Neutrophil (primary cell): Measurements from ENCODE around the gene RPUSD1.
"Not testable (repeated sequence)": the region's sequence is repeated elsewhere in the genome, so short reads cannot be mapped to it uniquely, and the experiment has no call there.

Source experiments
- H3K27ac ChIP-seq: fragments of 200-600 bp; sonication (generic); 2 replicates; pipeline ENCODE4 v1.5.1; 2016; ENCODE audit warnings: mild to moderate bottlenecking, moderate library complexity
- H3K27me3 ChIP-seq: fragments of 200-600 bp; sonication (generic); 2 replicates; pipeline ENCODE4 v1.6.0; 2016; ENCODE audit warnings: mild to moderate bottlenecking
- H3K36me3 ChIP-seq: fragments of 200-600 bp; sonication (generic); 2 replicates; pipeline ENCODE4 v1.5.1; 2017
- H3K4me1 ChIP-seq, 2 experiments: fragments of 200-600 bp in 1 of 2; sonication (generic) in 1 of 2; 1 replicate in 1 of 2; 2 replicates in 1 of 2; pipeline versions ENCODE4 v1.5.1 to v1.6.1; 2013 to 2016; ENCODE audit warnings: low read depth in 1 of 2, low read length in 1 of 2, mild to moderate bottlenecking in 1 of 2, moderate library complexity in 1 of 2; ENCODE audit not compliant: control insufficient read depth in 1 of 2, insufficient read depth in 1 of 2
- H3K4me3 ChIP-seq, 2 experiments: fragments of 200-600 bp in 1 of 2; sonication (generic) in 1 of 2; 1 replicate in 1 of 2; 2 replicates in 1 of 2; pipeline ENCODE4 v1.5.1; 2013 to 2016; ENCODE audit warnings: low read depth in 1 of 2, low read length in 1 of 2, mild to moderate bottlenecking in 1 of 2, moderate library complexity in 1 of 2
- H3K9me3 ChIP-seq: fragments of 200-600 bp; sonication (generic); 2 replicates; pipeline ENCODE4 v1.5.1; 2016
- TF ChIP-seq, protein P1 (sequence below): fragments of 200-600 bp; sonication (generic); IDR thresholded peaks from 2 replicates; pipeline ENCODE4 v1.5.1; 2016; ENCODE audit warnings: antibody characterized with exemption

Gene RPUSD1

DNA sequence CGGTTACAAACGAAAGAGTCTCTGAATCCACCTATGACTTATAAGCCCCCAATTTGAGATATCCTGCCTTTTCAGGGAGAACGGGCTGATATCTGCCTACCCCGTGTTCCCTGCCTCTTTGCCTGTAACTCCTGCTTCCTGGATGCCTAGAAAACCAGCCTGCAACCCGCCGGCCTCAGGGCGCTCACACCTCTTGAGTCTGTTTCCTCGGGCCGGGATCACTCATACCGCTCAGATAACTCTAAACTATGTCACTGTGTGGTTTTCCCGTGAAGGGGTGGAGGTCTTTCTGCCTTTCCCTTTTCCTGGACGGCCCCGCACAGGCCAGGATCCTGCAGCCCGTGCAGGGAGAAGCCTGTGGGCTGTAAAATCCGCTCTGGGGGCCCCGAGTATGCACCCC, 10.4 kb downstream of the RPUSD1 start:
- Histone ChIP-seq H3K4me1 (no peaks in the 10 kb centered on the region), H3K4me3 (no peak overlapping the region), H3K36me3 (no peaks in the 10 kb centered on the region), H3K27ac (no peak overlapping the region), H3K27me3 (peaks cover 50% of the 10 kb centered on the region), H3K9me3 (no peaks in the 10 kb centered on the region)
- TF ChIP-seq, protein P1, sequence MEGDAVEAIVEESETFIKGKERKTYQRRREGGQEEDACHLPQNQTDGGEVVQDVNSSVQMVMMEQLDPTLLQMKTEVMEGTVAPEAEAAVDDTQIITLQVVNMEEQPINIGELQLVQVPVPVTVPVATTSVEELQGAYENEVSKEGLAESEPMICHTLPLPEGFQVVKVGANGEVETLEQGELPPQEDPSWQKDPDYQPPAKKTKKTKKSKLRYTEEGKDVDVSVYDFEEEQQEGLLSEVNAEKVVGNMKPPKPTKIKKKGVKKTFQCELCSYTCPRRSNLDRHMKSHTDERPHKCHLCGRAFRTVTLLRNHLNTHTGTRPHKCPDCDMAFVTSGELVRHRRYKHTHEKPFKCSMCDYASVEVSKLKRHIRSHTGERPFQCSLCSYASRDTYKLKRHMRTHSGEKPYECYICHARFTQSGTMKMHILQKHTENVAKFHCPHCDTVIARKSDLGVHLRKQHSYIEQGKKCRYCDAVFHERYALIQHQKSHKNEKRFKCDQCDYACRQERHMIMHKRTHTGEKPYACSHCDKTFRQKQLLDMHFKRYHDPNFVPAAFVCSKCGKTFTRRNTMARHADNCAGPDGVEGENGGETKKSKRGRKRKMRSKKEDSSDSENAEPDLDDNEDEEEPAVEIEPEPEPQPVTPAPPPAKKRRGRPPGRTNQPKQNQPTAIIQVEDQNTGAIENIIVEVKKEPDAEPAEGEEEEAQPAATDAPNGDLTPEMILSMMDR: no peak

DNA sequence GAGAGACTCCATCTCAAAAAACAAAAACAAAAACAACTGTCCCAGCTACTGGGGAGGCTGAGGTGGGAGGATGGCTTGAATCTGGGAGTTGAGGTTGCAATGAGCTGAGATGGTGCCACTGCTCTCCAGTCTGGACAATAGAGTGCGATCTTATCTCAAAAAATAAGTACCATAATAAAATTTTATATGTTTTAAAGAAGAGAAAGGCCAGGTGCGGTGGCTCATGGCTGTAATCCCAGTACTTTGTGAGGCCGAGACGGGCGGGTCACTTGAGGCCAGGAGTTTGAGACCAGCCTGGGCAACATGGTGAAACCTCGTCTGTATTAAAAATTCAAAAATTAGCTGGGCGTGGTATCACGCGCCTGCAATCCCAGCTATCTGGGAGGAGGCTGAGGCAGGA, 11.4 kb downstream of the RPUSD1 start:
- Histone ChIP-seq H3K4me1 (no peaks in the 10 kb centered on the region), H3K27me3 (peaks cover 45% of the 10 kb centered on the region), H3K4me3 (no peak overlapping the region), H3K36me3 (no peaks in the 10 kb centered on the region), H3K9me3 (no peaks in the 10 kb centered on the region), H3K27ac (no peak overlapping the region)
- TF ChIP-seq, protein P1: no peak

DNA sequence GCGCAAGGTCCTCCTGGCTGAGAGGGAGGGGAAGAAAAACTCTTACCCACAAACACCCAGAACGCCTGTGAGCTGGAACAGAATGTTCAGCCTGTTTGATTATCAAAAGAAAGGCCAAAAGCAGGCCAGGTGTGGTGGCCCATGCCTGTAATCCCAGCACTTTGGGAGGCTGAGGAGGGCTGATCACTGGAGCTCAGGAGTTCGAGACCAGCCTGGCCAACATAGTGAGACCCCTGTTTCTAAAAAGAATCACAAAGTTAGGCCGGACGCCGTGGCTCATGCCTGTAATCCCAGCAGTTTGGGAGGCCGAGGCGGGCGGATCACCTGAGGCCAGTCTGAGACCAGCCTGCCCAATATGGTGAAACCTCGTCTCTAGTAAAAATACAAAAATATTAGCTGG, 11.9 kb downstream of the RPUSD1 start:
- not testable (repeated sequence) for H3K9me3 ChIP-seq, H3K27ac ChIP-seq, H3K4me3 ChIP-seq, H3K4me1 ChIP-seq, H3K36me3 ChIP-seq
- H3K27me3 ChIP-seq: peaks cover 39% of the 10 kb centered on the region

DNA sequence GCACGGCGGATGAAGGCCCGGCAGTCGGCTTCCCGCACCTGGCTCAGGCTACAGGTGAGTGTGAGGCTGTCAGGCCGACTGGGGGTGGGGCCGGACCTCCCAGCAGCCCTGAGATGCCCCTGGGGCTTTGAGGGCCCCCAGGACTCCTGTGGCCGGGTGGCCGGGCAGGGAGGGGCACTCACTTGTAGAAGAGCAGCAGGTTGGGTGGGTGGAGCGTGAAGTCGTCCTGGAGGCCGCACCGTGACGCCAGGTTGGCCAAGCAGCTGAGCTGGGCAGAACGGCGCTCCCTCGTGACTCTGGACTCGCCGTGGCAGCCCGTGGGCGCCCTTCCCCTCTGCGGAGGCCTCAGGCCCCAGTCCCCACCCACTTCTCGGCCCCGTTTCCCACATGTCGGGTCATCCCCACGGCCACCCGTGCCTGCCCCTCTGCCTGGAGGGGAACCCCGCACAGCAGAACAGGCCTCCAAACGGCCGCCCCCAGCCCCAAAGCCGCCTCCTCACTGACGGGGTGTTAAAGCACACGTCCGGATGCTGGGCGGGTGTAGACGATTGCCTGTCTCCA, 12.9 kb downstream of the RPUSD1 start:
- no peak overlapping the region for H3K27ac ChIP-seq
- TF ChIP-seq, protein P1: no peak
- no peaks in the 10 kb centered on the region for H3K4me1 ChIP-seq
- H3K4me3 ChIP-seq: no peak overlapping the region
- H3K27me3 ChIP-seq: peaks cover 35% of the 10 kb centered on the region
- H3K9me3 ChIP-seq: no peaks in the 10 kb centered on the region
- no peaks in the 10 kb centered on the region for H3K36me3 ChIP-seq

DNA sequence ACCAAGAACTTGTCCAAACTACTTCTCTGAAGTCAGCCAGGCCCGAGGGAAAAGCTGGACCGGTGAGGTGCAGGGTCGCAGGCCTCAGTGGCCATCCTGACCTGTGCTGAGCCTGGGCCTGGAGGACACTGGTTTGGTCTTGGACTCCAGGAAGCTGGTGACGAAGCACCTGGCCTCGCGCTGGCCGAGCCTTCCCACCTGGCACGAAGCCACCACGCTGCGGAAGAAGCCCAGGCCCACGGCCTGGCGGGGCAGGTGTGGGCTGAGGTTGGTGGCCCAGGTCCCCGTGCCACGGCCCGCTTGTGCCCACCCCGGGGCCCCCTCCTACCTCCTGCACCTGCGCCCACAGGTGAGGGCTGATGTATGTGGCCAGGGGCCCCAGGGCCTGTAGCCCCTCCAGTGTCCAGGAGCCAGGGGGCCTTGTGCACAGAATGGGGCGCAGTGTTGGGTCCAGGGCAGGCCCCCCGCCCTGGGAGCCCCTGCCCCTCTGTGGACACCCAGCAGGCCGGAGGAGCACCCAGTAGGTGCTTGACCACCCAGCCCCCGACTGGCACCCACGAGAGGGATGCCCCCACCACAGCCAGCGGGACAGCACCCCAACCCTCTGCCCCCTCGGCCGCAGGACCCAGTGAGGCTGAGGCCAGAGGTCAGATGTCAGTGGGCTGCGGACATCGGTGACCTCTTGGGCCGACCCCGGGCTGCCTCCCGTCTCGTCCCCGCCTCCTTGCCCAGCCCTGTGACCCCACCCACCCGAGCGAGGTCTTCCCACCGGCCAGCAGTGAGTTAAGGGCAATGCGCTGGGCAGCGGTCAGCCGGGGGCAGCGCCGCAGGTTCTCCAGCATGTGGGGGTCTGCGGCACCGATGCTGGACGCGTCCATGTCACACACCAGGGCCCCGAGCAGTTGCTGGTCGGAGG, 13.8 kb downstream of the RPUSD1 start:
- peaks cover 39% of the 10 kb centered on the region for H3K27me3 ChIP-seq
- no peaks in the 10 kb centered on the region for H3K36me3 ChIP-seq
- H3K9me3 ChIP-seq: no peaks in the 10 kb centered on the region
- TF ChIP-seq, protein P1: no peak
- no peaks in the 10 kb centered on the region for H3K4me1 ChIP-seq
- H3K4me3 ChIP-seq: no peak overlapping the region
- H3K27ac ChIP-seq: no peak overlapping the region

DNA sequence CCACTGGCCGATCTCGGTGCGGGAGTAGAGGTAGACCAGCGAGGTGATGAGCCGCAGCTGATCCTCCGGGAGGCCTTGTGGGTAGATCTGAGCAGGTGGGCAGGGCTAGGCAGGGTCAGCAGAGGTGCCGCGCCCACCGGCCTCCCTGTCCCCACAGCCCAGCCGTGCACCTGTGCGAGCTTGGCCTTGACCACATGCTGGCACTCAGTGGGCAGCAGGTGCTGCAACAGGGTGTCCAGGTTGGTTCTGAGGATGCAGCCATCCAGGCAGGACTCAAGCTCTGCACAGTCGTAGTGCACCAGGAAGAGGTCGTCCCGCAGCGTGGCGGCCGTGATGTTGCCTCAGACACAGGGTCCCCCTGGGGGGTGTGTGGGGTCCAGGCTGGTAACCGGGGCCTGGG, 15.2 kb downstream of the RPUSD1 start:
- TF ChIP-seq, protein P1: no peak
- H3K27ac ChIP-seq: no peak overlapping the region
- H3K36me3 ChIP-seq: no peaks in the 10 kb centered on the region
- no peak overlapping the region for H3K4me3 ChIP-seq
- H3K27me3 ChIP-seq: peaks cover 36% of the 10 kb centered on the region
- no peaks in the 10 kb centered on the region for H3K4me1 ChIP-seq
- H3K9me3 ChIP-seq: no peaks in the 10 kb centered on the region
